GM13976 (cell line): Measurements from ENCODE around the gene HIF1AN.
A peak's percentile ranks its signal among the peaks of the same experiment; 100 is the strongest.

Experiments
- DNase-seq: peaks from one replicate; pipeline ENCODE4 v3.0.0; 2012; ENCODE audit warnings: low spot score
- CTCF ChIP-seq: IDR thresholded peaks from 2 replicates; pipeline ENCODE4 v1.5.1; 2012; ENCODE audit warnings: borderline replicate concordance, mild to moderate bottlenecking; ENCODE audit not compliant: insufficient read depth; ENCODE audit errors: extremely low read depth, missing control alignments, control extremely low read depth
- in situ Hi-C: fragments of 300-500 bp; cut with MboI; formaldehyde crosslinking; loops from one replicate; pipeline ENCODE4 v1.12.0; 2022; ENCODE audit warnings: low sequenced_read_pairs, mixed read lengths, inconsistent platforms; ENCODE audit not compliant: unreplicated experiment

HIF1AN gene

GRCh38 chr10:100528123-100528886 is 7.4 kb upstream of the HIF1AN start:
- TF ChIP-seq CTCF = no peak
- DNase-seq = no peak
- in situ Hi-C loops = no loop called here

GRCh38 chr10:100528921-100529474 is 6.7 kb upstream of the HIF1AN start:
- no peak for TF ChIP-seq CTCF
- in situ Hi-C loops = no loop called here

DNA sequence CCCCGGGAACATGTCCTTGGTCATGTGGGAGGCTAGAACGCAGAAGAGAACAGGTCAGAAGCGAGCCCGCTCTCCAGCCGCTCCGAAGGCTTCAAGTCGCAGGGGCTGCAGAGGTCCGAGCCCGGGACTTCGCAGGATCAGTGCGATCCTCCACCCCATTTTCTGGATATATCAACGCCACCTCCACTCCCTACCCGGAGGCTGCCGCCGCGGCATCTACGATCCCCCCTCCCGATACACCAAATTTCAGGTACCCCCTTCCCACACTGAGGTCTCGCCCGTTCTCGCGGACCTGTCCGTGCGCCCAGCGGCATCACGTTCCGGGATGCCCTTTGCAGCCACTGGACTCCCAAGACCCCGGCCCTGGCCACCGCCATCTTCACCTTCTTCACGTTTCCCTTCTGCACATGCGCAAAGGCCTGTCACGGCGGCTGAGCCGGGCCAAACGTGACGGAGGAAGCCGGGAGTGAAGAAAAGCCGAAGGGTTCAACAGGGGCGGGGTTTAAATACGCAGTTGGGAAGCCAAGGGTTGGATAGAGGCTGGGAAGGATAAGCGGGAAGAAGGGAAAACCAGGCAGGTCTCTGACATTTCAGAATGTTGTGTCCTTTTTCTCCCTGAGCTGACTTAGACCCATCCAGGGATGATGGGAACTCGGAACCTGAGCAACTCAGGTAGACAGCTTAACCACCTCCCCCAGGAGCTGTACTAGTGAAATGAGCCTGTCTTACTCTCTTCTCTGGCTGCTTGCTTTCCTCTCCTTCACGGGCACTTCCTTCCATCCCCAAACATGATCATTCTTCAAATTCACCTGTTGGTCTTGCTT is 6.1 kb upstream of the HIF1AN start, which contains the start of gene NDUFB8:
Gene NDUFB8 (minus strand): TSS at position 397 of the 824 bp plus-strand sequence. CDS start 20 bp downstream, at position 377.
- in situ Hi-C loops = no loop called here
- no peak for TF ChIP-seq CTCF
- peak; percentile 87 for DNase-seq

More at GRCh38 chr10:100528921-100529474, 6.7 kb upstream of the HIF1AN start:
- no peak for DNase-seq

- no peak for TF ChIP-seq CTCF
- in situ Hi-C loops = no loop called here
- no peak for DNase-seq
Observed at GRCh38 chr10:100531761-100532160, 4.0 kb upstream of the HIF1AN start.

DNA sequence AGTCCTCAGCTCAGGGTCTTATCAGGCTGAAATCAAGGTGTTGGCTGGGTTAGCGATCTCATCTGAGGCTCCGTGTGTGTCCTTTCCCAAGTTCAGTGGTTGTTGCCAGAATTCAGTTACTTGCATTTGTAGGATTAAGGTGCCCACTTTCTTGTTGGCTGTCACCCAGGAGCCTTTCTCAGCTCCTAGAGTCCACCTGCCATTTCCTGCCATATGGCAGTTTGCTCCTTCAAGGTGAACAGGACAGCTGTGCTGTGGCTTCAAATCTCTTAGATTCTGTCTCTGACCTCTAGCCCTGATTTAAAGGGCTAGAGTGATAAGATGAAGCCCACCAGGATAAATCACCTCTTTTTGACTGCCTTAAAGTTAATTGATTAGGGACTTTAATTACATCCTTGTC is 1.0 kb upstream of the HIF1AN start:
- in situ Hi-C loops = no loop called here
- DNase-seq = no peak
- no peak for TF ChIP-seq CTCF

DNA sequence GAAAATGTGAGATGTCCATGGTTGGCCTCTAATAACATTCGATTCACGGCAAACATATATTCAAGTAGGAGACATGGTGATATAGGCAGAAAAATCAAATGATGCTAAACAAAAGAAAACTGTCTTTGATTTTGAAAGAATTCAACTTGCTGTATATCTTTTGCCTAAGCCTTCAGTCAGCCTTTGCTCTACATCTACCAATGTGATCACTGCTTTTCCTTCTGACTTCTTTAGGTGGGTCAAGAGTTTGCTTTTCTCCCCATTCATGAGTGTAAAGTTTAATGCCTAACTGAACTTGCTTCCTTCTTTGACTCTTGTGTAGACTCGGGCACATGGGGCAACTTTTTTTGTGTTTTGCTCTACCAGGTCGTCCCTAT is 417 bp upstream of the HIF1AN start:
- in situ Hi-C loops = no loop called here
- TF ChIP-seq CTCF = no peak
- DNase-seq = no peak
